HG02610 (cell line): ENCODE data around the gene MLLT6.

Experiments used
- ATAC-seq: cut with Tn5 transposase; IDR thresholded peaks from one replicate; pipeline ENCODE4 v1.9.1; 2021; ENCODE audit warnings: mild to moderate bottlenecking, moderate library complexity; ENCODE audit not compliant: unreplicated experiment

MLLT6 gene

GRCh38 chr17:38704606-38705522, at the start of gene MLLT6:
TSS of gene MLLT6 (plus strand) at chr17:38705273. CDS start at chr17:38705633, 360 bp downstream.
- no peak for ATAC-seq

GRCh38 chr17:38656959-38657823, 47.9 kb upstream of the MLLT6 start:
- ATAC-seq = no peak

- no peak for ATAC-seq
Observed at GRCh38 chr17:38657824-38658740, 47.0 kb upstream of the MLLT6 start.

- no peak for ATAC-seq
Observed at GRCh38 chr17:38658741-38659345, 46.2 kb upstream of the MLLT6 start.

- no peak for ATAC-seq
Observed at GRCh38 chr17:38659415-38659814, 45.7 kb upstream of the MLLT6 start.

- no peak for ATAC-seq
Observed at GRCh38 chr17:38660097-38661025, 44.7 kb upstream of the MLLT6 start.

- no peak for ATAC-seq
Observed at GRCh38 chr17:38663125-38663751, 41.8 kb upstream of the MLLT6 start.

- ATAC-seq = no peak
Observed at GRCh38 chr17:38663964-38664644, 41.0 kb upstream of the MLLT6 start.

GRCh38 chr17:38667099-38667786, 37.8 kb upstream of the MLLT6 start:
- no peak for ATAC-seq

GRCh38 chr17:38667787-38668122, 37.3 kb upstream of the MLLT6 start:
- no peak for ATAC-seq

GRCh38 chr17:38669520-38669919, 35.6 kb upstream of the MLLT6 start:
- ATAC-seq = no peak

GRCh38 chr17:38671939-38672720, 32.9 kb upstream of the MLLT6 start:
- no peak for ATAC-seq

GRCh38 chr17:38672788-38673706, 32.0 kb upstream of the MLLT6 start:
- ATAC-seq = no peak

- no peak for ATAC-seq
Observed at GRCh38 chr17:38673707-38674013, 31.4 kb upstream of the MLLT6 start.

GRCh38 chr17:38674014-38674748, 30.9 kb upstream of the MLLT6 start:
- peak; percentile 15 for ATAC-seq
